ENCODE data around the gene C3orf62. TPM values are rescaled to one million over a fixed set of nuclear protein-coding genes. Genes with fewer than 3 reads are reported as not detected.

C3orf62 gene
- total and polyA plus RNA-seq, 2 donors: 3.0 to 6.0 TPM

- H3K27ac ChIP-seq (ENCODE audit: low read depth): no peak overlapping the region
- DNase-seq (ENCODE audit: extremely low spot score): no peak
- no peak overlapping the region for H3K4me3 ChIP-seq (ENCODE audit: low read depth, low read length)
- H3K36me3 ChIP-seq (ENCODE audit: insufficient read depth): peaks cover 3% of the 10 kb centered on the region
- 92% methylated on average over 6 of the region's 6 CpGs for WGBS
- H3K4me1 ChIP-seq (ENCODE audit: insufficient read depth): no peaks in the 10 kb centered on the region
Observed at GRCh38 chr3:49283997-49284396, 7.0 kb upstream of the C3orf62 start.

GRCh38 chr3:49279376-49279775, 2.3 kb upstream of the C3orf62 start:
- Histone ChIP-seq H3K4me3 (ENCODE audit: low read depth, low read length) (no peak overlapping the region), H3K36me3 (ENCODE audit: insufficient read depth) (no peaks in the 10 kb centered on the region), H3K27ac (ENCODE audit: low read depth) (no peak overlapping the region), H3K4me1 (ENCODE audit: insufficient read depth) (no peaks in the 10 kb centered on the region)
- DNase-seq (ENCODE audit: extremely low spot score): no peak

GRCh38 chr3:49278548-49278947, 1.5 kb upstream of the C3orf62 start:
- H3K27ac ChIP-seq (ENCODE audit: low read depth): peak overlapping the region; percentile 41
- no peak for DNase-seq (ENCODE audit: extremely low spot score)
- H3K36me3 ChIP-seq (ENCODE audit: insufficient read depth): no peaks in the 10 kb centered on the region
- H3K4me3 ChIP-seq (ENCODE audit: low read depth, low read length): no peak overlapping the region
- 44% methylated on average over 4 of the region's 4 CpGs for WGBS
- H3K4me1 ChIP-seq (ENCODE audit: insufficient read depth): no peaks in the 10 kb centered on the region

GRCh38 chr3:49277383-49277775, 347 bp upstream of the C3orf62 start:
- Histone ChIP-seq H3K4me1 (ENCODE audit: insufficient read depth) (no peaks in the 10 kb centered on the region), H3K36me3 (ENCODE audit: insufficient read depth) (no peaks in the 10 kb centered on the region), H3K27ac (ENCODE audit: low read depth) (peak overlapping the region; percentile 97), H3K4me3 (ENCODE audit: low read depth, low read length) (peak overlapping the region; percentile 50)
- no peak for DNase-seq (ENCODE audit: extremely low spot score)
- WGBS: 12% methylated on average over 9 of the region's 9 CpGs

GRCh38 chr3:49273825-49274532, 3.1 kb downstream of the C3orf62 start:
- Histone ChIP-seq H3K36me3 (ENCODE audit: insufficient read depth) (no peaks in the 10 kb centered on the region), H3K4me1 (ENCODE audit: insufficient read depth) (no peaks in the 10 kb centered on the region), H3K27ac (ENCODE audit: low read depth) (no peak overlapping the region), H3K4me3 (ENCODE audit: low read depth, low read length) (no peak overlapping the region)
- no peak for DNase-seq (ENCODE audit: extremely low spot score)
- WGBS: 93% methylated on average over 11 of the region's 11 CpGs

- Histone ChIP-seq H3K4me1 (ENCODE audit: insufficient read depth) (no peaks in the 10 kb centered on the region), H3K36me3 (ENCODE audit: insufficient read depth) (no peaks in the 10 kb centered on the region), H3K4me3 (ENCODE audit: low read depth, low read length) (no peak overlapping the region), H3K27ac (ENCODE audit: low read depth) (no peak overlapping the region)
- 73% methylated on average over 4 of the region's 4 CpGs for WGBS
- no peak for DNase-seq (ENCODE audit: extremely low spot score)
Observed at GRCh38 chr3:49271047-49271446, 6.0 kb downstream of the C3orf62 start.

GRCh38 chr3:49270156-49270500, 6.9 kb downstream of the C3orf62 start:
- H3K4me3 ChIP-seq (ENCODE audit: low read depth, low read length): no peak overlapping the region
- DNase-seq (ENCODE audit: extremely low spot score): no peak
- H3K4me1 ChIP-seq (ENCODE audit: insufficient read depth): no peaks in the 10 kb centered on the region
- 100% methylated on average over 2 of the region's 2 CpGs for WGBS
- no peak overlapping the region for H3K27ac ChIP-seq (ENCODE audit: low read depth)
- H3K36me3 ChIP-seq (ENCODE audit: insufficient read depth): no peaks in the 10 kb centered on the region

GRCh38 chr3:49269443-49270155, 7.4 kb downstream of the C3orf62 start:
- no peak overlapping the region for H3K4me3 ChIP-seq (ENCODE audit: low read depth, low read length)
- 93% methylated on average over 3 of the region's 3 CpGs for whole genome bisulfite sequencing

GRCh38 chr3:49266410-49267095, 10.5 kb downstream of the C3orf62 start:
- 53% methylated on average over 5 of the region's 5 CpGs for WGBS
- Histone ChIP-seq H3K27ac (ENCODE audit: low read depth) (no peak overlapping the region), H3K36me3 (ENCODE audit: insufficient read depth) (no peaks in the 10 kb centered on the region), H3K4me1 (ENCODE audit: insufficient read depth) (no peaks in the 10 kb centered on the region), H3K4me3 (ENCODE audit: low read depth, low read length) (no peak overlapping the region)
- no peak for DNase-seq (ENCODE audit: extremely low spot score)

More at GRCh38 chr3:49269443-49270155, 7.4 kb downstream of the C3orf62 start:
- H3K36me3 ChIP-seq (ENCODE audit: insufficient read depth): no peaks in the 10 kb centered on the region
- H3K4me1 ChIP-seq (ENCODE audit: insufficient read depth): no peaks in the 10 kb centered on the region
- no peak for DNase-seq (ENCODE audit: extremely low spot score)
- H3K27ac ChIP-seq (ENCODE audit: low read depth): no peak overlapping the region

- Histone ChIP-seq H3K27ac (ENCODE audit: low read depth) (no peak overlapping the region), H3K36me3 (ENCODE audit: insufficient read depth) (no peaks in the 10 kb centered on the region), H3K4me1 (ENCODE audit: insufficient read depth) (no peaks in the 10 kb centered on the region), H3K4me3 (ENCODE audit: low read depth, low read length) (no peak overlapping the region)
- DNase-seq (ENCODE audit: extremely low spot score): no peak
- WGBS: 78% methylated on average over 10 of the region's 10 CpGs
Observed at GRCh38 chr3:49265661-49266386, 11.2 kb downstream of the C3orf62 start.

GRCh38 chr3:49263159-49263889, 13.7 kb downstream of the C3orf62 start:
- no peak overlapping the region for H3K27ac ChIP-seq (ENCODE audit: low read depth)
- no peaks in the 10 kb centered on the region for H3K36me3 ChIP-seq (ENCODE audit: insufficient read depth)
- DNase-seq (ENCODE audit: extremely low spot score): no peak
- H3K4me1 ChIP-seq (ENCODE audit: insufficient read depth): no peaks in the 10 kb centered on the region
- H3K4me3 ChIP-seq (ENCODE audit: low read depth, low read length): no peak overlapping the region
- 83% methylated on average over 6 of the region's 6 CpGs for WGBS

GRCh38 chr3:49260806-49261324, 16.2 kb downstream of the C3orf62 start:
- Histone ChIP-seq H3K4me3 (ENCODE audit: low read depth, low read length) (no peak overlapping the region), H3K27ac (ENCODE audit: low read depth) (no peak overlapping the region), H3K36me3 (ENCODE audit: insufficient read depth) (no peaks in the 10 kb centered on the region), H3K4me1 (ENCODE audit: insufficient read depth) (no peaks in the 10 kb centered on the region)
- DNase-seq (ENCODE audit: extremely low spot score): no peak
- WGBS: 82% methylated on average over 5 of the region's 5 CpGs

- H3K4me1 ChIP-seq (ENCODE audit: insufficient read depth): no peaks in the 10 kb centered on the region
- H3K36me3 ChIP-seq (ENCODE audit: insufficient read depth): no peaks in the 10 kb centered on the region
- H3K4me3 ChIP-seq (ENCODE audit: low read depth, low read length): no peak overlapping the region
- 49% methylated on average over 3 of the region's 3 CpGs for WGBS
- DNase-seq (ENCODE audit: extremely low spot score): no peak
- no peak overlapping the region for H3K27ac ChIP-seq (ENCODE audit: low read depth)
Observed at GRCh38 chr3:49257187-49257586, 19.8 kb downstream of the C3orf62 start.

Data from urinary bladder (tissue), 4 donors.